ENCODE measurements around the gene ADGB.
"Not testable (repeated sequence)": the region's sequence is repeated elsewhere in the genome, so short reads cannot be mapped to it uniquely, and the experiment has no call there.

Gene ADGB

GRCh38 chr6:146598772-146599405 lies at the start of gene ADGB:
TSS of gene ADGB (plus strand) at chr6:146598972. CDS start at chr6:146599041, 69 bp downstream.
- DNase-seq: no peak

GRCh38 chr6:146550911-146551310 lies 47.9 kb upstream of the ADGB start:
- DNase-seq: no peak

- DNase-seq: no peak
Observed at GRCh38 chr6:146551545-146551944, 47.2 kb upstream of the ADGB start.

GRCh38 chr6:146553377-146554135 lies 45.2 kb upstream of the ADGB start:
- no peak for DNase-seq

- no peak for DNase-seq
Observed at GRCh38 chr6:146560607-146561006, 38.2 kb upstream of the ADGB start.

GRCh38 chr6:146566661-146567060 lies 32.1 kb upstream of the ADGB start:
- not testable (repeated sequence) for DNase-seq

- not testable (repeated sequence) for DNase-seq
Observed at GRCh38 chr6:146568619-146569018, 30.2 kb upstream of the ADGB start.

- DNase-seq: no peak
Observed at GRCh38 chr6:146574211-146574610, 24.6 kb upstream of the ADGB start.

- no peak for DNase-seq
Observed at GRCh38 chr6:146578054-146578453, 20.7 kb upstream of the ADGB start.

GRCh38 chr6:146581968-146582367 lies 16.8 kb upstream of the ADGB start:
- no peak for DNase-seq

GRCh38 chr6:146582857-146583256 lies 15.9 kb upstream of the ADGB start:
- no peak for DNase-seq

- no peak for DNase-seq
Observed at GRCh38 chr6:146583966-146584365, 14.8 kb upstream of the ADGB start.

- no peak for DNase-seq
Observed at GRCh38 chr6:146587459-146587858, 11.3 kb upstream of the ADGB start.

GRCh38 chr6:146590492-146590891 lies 8.3 kb upstream of the ADGB start:
- DNase-seq: no peak

- no peak for DNase-seq
Observed at GRCh38 chr6:146592451-146592850, 6.3 kb upstream of the ADGB start.

GRCh38 chr6:146593986-146594385 lies 4.8 kb upstream of the ADGB start:
- DNase-seq: no peak

GRCh38 chr6:146594495-146594894 lies 4.3 kb upstream of the ADGB start:
- no peak for DNase-seq

- DNase-seq: no peak
Observed at GRCh38 chr6:146595972-146596731, 2.6 kb upstream of the ADGB start.

GRCh38 chr6:146601352-146601751 lies 2.6 kb downstream of the ADGB start:
- DNase-seq: no peak

GRCh38 chr6:146602526-146602925 lies 3.8 kb downstream of the ADGB start:
- DNase-seq: no peak

GRCh38 chr6:146613947-146614346 lies 15.2 kb downstream of the ADGB start:
- no peak for DNase-seq

GRCh38 chr6:146620655-146621054 lies 21.9 kb downstream of the ADGB start:
- no peak for DNase-seq

- DNase-seq: no peak
Observed at GRCh38 chr6:146628350-146628749, 29.6 kb downstream of the ADGB start.

GRCh38 chr6:146634022-146634421 lies 35.2 kb downstream of the ADGB start:
- DNase-seq: no peak

All from activated CD8-positive, alpha-beta memory T cell treated with anti-CD3 and anti-CD28 coated beads for 24 hours (primary cell).